HUES6 (cell line): Measurements from ENCODE around the gene ZAP70.

Source experiments
- H3K27ac ChIP-seq: 2 replicates; pipeline ENCODE4 v1.7.0; 2013; ENCODE audit warnings: low read depth, mild to moderate bottlenecking, low read length, inconsistent platforms
- H3K27me3 ChIP-seq: 2 replicates; pipeline ENCODE4 v1.6.1; 2013; ENCODE audit warnings: low read length; ENCODE audit not compliant: control insufficient read depth, insufficient read depth
- H3K36me3 ChIP-seq: 2 replicates; pipeline ENCODE4 v1.6.1; 2013; ENCODE audit warnings: low read length; ENCODE audit not compliant: control insufficient read depth, insufficient read depth
- H3K4me1 ChIP-seq: 2 replicates; pipeline ENCODE4 v1.6.1; 2013; ENCODE audit warnings: low read length; ENCODE audit not compliant: control insufficient read depth, insufficient read depth
- H3K4me3 ChIP-seq: 2 replicates; pipeline ENCODE4 v1.5.1; 2013; ENCODE audit warnings: low read depth, low read length
- H3K9ac ChIP-seq: one replicate; pipeline ENCODE4 v1.6.1; 2013; ENCODE audit warnings: mild to moderate bottlenecking, low read length
- H3K9me3 ChIP-seq: 2 replicates; pipeline ENCODE4 v1.6.1; 2013; ENCODE audit warnings: low read depth, low read length; ENCODE audit not compliant: control insufficient read depth, insufficient read depth

Gene ZAP70

GRCh38 chr2:97718051-97718882 is 4.9 kb downstream of the ZAP70 start:
- Histone ChIP-seq H3K4me1 (peaks cover 20% of the 10 kb centered on the region), H3K36me3 (no peaks in the 10 kb centered on the region), H3K27me3 (no peaks in the 10 kb centered on the region), H3K4me3 (no peak overlapping the region), H3K27ac (no peak overlapping the region), H3K9me3 (no peaks in the 10 kb centered on the region), H3K9ac (no peak overlapping the region)

GRCh38 chr2:97718942-97719341 is 5.6 kb downstream of the ZAP70 start:
- Histone ChIP-seq H3K27ac (no peak overlapping the region), H3K9ac (no peak overlapping the region)

GRCh38 chr2:97719362-97720155 is 6.2 kb downstream of the ZAP70 start:
- Histone ChIP-seq H3K36me3 (no peaks in the 10 kb centered on the region), H3K9ac (no peak overlapping the region), H3K9me3 (no peaks in the 10 kb centered on the region), H3K4me3 (no peak overlapping the region), H3K27me3 (no peaks in the 10 kb centered on the region), H3K4me1 (peaks cover 17% of the 10 kb centered on the region), H3K27ac (no peak overlapping the region)

More at GRCh38 chr2:97718942-97719341, 5.6 kb downstream of the ZAP70 start:
- no peaks in the 10 kb centered on the region for H3K9me3 ChIP-seq
- H3K4me1 ChIP-seq = peaks cover 17% of the 10 kb centered on the region
- no peak overlapping the region for H3K4me3 ChIP-seq
- H3K36me3 ChIP-seq = no peaks in the 10 kb centered on the region
- H3K27me3 ChIP-seq = no peaks in the 10 kb centered on the region

- Histone ChIP-seq H3K4me3 (no peak overlapping the region), H3K9me3 (no peaks in the 10 kb centered on the region), H3K27me3 (no peaks in the 10 kb centered on the region), H3K36me3 (no peaks in the 10 kb centered on the region), H3K9ac (no peak overlapping the region), H3K4me1 (peaks cover 17% of the 10 kb centered on the region), H3K27ac (no peak overlapping the region)
Measured at GRCh38 chr2:97720746-97721145, 7.4 kb downstream of the ZAP70 start.

GRCh38 chr2:97722227-97722626 is 8.9 kb downstream of the ZAP70 start:
- Histone ChIP-seq H3K9me3 (peaks cover 5% of the 10 kb centered on the region; the same call in 1 of the 2 replicates), H3K27me3 (no peaks in the 10 kb centered on the region), H3K27ac (no peak overlapping the region), H3K9ac (no peak overlapping the region), H3K4me1 (peaks cover 14% of the 10 kb centered on the region), H3K4me3 (no peak overlapping the region), H3K36me3 (no peaks in the 10 kb centered on the region)

- Histone ChIP-seq H3K4me3 (no peak overlapping the region), H3K9me3 (peaks cover 5% of the 10 kb centered on the region; the same call in 1 of the 2 replicates), H3K36me3 (no peaks in the 10 kb centered on the region), H3K4me1 (peaks cover 14% of the 10 kb centered on the region), H3K27ac (no peak overlapping the region), H3K27me3 (no peaks in the 10 kb centered on the region), H3K9ac (no peak overlapping the region)
Measured at GRCh38 chr2:97723156-97724072, 10.0 kb downstream of the ZAP70 start.

GRCh38 chr2:97724073-97724410 is 10.7 kb downstream of the ZAP70 start:
- H3K4me3 ChIP-seq = no peak overlapping the region
- no peak overlapping the region for H3K9ac ChIP-seq
- H3K9me3 ChIP-seq = peaks cover 5% of the 10 kb centered on the region; the same call in 1 of the 2 replicates
- H3K27ac ChIP-seq = no peak overlapping the region
- no peaks in the 10 kb centered on the region for H3K27me3 ChIP-seq
- no peaks in the 10 kb centered on the region for H3K36me3 ChIP-seq
- H3K4me1 ChIP-seq = peaks cover 14% of the 10 kb centered on the region

- Histone ChIP-seq H3K4me3 (no peak overlapping the region), H3K36me3 (no peaks in the 10 kb centered on the region; the same call in 1 of the 2 replicates), H3K9me3 (peaks cover 5% of the 10 kb centered on the region; the same call in 1 of the 2 replicates), H3K27me3 (no peaks in the 10 kb centered on the region), H3K4me1 (peaks cover 14% of the 10 kb centered on the region), H3K27ac (no peak overlapping the region), H3K9ac (no peak overlapping the region)
Measured at GRCh38 chr2:97724501-97724900, 11.1 kb downstream of the ZAP70 start.

- Histone ChIP-seq H3K36me3 (peaks cover 2% of the 10 kb centered on the region; the same call in 1 of the 2 replicates), H3K4me1 (peaks cover 10% of the 10 kb centered on the region), H3K9ac (no peak overlapping the region)
Measured at GRCh38 chr2:97724946-97725688, 11.7 kb downstream of the ZAP70 start.

More at GRCh38 chr2:97724946-97725688, 11.7 kb downstream of the ZAP70 start:
- H3K27me3 ChIP-seq = no peaks in the 10 kb centered on the region
- no peak overlapping the region for H3K4me3 ChIP-seq
- peaks cover 7% of the 10 kb centered on the region for H3K9me3 ChIP-seq
- H3K27ac ChIP-seq = no peak overlapping the region
